ENCODE measurements around the gene NUDCD3.
A peak's percentile ranks its signal among the peaks of the same experiment; 100 is the strongest.
"Not testable (repeated sequence)": the region's sequence is repeated elsewhere in the genome, so short reads cannot be mapped to it uniquely, and the experiment has no call there.

Gene NUDCD3

DNA sequence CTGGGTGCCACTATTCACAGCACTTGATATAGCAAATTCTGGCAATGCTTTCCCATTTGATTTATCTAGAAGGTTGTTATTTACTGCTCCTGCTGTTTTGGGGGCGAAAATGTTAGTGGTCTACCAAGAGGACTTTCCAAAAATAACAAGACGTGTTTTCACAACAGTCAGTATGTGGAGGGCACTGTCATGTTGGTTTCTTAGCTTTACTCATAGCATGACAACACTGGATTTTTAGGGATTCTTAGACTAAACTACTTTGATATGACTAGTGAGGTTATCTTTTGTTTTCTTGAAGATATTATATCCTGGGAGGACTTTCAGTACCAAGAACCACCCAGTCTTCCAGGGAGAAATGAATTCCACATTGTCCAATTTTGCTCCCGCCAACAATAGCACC, 49.4 kb downstream of the NUDCD3 start:
- no peak for DNase-seq

DNA sequence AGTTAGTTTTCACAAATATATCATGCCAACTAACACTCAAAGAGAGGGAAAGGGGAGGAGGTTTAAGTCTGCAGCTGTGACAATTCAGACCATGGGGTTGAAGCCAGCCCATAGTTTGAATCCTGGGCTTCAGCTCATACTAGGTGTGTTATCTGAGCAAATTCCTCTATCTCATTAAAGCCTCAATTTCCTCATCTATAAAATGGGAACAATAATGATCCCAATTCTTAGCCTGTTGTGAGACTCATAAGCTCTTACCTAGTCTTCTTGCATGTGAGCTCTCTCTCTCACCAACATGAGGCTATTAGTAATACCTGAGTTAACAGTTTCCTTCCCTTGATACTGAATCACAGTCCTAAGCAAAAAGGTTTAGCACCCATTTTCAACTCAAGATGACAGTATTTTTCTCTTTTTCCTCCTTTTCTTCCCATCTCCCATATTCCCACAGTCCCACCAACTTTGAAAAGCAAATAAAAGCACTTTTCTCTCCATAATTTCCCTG, 49.8 kb downstream of the NUDCD3 start:
- no peak for DNase-seq

DNA sequence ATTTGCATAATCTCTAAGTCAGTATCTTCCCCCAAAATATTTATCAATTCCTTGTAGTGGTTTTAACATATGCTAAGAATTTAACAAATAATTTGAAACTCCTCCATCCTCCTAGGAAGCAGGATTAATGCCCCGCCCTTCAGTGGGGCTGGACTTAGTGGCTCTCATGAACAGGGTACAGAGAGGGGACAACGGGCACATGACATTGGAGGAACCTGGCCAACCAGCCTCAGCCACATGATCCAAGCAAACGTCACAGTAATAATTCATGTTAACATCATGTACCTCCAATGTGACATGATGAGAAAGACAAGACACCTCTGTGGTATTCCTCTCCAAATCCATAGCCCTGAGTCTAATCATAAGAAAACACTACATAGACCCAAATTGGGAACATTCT, 50.5 kb downstream of the NUDCD3 start:
- no peak for DNase-seq

DNA sequence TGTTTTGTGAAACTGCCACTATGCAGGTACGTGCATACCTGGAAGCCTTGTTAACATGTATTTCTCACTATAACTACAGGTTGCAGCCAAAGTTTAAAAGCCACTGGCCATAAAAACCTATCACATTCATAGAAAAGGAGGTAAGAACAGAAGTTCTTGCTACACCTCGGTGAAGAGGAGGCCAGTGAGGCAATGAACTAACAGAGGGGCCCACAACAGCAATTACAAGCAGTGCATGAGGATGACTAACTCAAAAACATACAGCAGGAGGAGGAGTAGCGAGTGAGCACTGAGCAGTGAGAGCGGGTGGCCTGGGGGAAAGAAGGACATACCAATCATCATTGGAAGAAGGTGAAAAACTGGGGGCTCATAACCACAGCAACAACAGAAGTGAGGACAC, 51.6 kb downstream of the NUDCD3 start:
- DNase-seq, result no peak

DNA sequence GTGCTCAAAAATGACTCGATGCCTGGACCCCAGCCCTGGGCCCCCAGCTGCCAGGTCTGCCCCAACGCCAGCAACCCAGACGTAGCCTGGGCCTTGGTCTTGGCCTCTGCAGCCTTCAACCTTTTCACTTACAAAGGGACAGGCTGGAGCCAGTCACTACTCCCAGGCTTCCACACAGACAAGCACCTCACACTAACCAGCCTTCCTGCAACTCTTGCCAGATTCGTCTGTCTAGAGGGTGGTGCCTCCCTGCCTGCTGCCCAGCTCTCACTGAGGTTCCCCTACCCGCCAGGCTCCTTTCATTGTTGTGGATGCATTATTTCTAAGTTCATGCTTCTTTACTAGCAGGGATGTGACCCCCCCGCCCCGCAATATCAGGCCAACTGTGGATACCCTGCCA, 56.3 kb downstream of the NUDCD3 start:
- DNase-seq, result no peak

DNA sequence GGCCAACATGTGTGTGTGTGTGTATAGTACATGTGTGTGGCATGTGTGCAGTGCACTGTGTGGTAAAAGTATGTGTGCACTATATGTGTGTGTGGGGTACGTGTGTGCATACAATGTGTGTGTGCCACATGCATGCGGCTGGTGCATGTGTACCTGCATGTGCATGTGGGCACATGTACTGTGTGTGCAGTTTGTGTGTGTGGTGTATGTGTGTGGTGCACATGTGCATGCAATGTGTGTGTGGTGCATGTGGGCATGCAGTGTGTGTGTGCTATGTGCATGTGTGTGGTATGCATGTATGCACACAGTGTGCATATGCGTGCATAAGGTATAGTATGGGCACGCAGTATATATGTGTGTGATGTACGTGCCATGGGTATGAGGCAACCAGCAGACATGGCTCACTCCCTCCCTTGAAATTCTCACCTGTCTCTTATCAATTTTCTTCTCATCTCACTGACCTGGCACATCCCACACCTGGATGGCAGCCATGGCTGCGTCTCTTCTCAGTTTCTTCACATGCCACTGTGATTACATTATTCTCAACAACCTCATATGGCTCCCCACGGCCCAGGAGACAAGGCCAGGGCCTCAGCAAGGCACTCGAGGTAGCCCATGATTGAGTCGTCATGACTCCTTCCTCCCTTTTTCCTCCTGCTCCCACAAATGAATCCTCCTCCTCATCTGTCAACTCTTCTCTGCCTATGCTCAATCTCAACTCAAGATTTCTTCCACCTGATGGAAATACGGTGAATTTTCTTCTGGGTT, 57.0 kb downstream of the NUDCD3 start:
- no peak for DNase-seq

DNA sequence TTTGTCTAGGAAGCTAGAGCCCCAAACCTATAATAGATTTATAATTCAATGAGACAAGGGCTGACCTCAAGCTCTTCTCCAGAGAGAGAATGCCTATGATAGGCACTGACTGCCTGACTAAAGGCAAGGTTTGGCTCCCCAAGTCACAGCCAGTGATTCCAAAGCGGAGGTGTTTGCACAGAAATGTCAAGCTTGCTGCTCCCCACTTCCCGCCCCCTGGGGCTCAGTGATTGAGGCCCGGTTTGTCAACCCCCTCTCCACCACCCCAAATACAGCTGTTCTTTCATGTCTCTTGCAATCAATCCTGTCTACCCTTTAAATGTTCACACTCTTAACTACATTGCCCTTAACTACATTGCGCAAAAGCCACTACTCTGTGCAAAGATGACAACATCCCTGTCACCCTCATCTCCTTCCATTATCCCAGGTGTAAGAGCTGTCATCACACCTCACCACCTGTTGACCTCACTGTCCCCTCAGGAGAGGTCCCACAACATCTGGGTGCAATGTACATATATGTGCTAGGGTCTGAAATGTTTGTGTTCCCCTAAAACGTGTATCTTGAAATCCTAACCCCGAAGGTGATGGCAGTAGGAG, 58.0 kb downstream of the NUDCD3 start:
- DNase-seq, result no peak

DNA sequence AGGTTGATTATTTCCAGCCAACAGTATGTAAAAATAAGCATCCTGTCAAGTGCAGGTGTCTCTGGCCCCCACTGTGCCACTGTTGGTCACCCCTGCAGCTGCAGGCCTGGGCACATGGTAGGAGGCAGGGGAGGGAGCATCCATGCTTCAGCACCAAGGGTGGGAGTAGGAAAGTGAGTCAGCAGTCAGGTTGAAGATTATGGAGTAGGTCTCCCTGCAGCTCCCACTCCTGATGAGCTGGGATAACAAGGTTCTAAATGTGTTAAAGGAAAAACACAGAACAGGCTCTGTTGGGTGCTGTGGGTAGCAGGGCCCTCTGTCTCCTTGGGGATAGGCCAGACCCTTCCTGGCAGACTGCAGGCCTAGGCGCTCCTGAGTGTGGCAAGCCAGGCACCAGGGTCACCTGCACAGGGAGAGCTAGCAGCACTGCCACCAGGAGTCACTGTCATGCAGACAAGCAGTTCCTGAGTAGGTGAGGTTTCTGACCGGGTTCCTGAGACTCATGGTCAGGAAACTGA, 59.3 kb downstream of the NUDCD3 start:
- DNase-seq, result peak in 1 of 2 donors; percentile 9

DNA sequence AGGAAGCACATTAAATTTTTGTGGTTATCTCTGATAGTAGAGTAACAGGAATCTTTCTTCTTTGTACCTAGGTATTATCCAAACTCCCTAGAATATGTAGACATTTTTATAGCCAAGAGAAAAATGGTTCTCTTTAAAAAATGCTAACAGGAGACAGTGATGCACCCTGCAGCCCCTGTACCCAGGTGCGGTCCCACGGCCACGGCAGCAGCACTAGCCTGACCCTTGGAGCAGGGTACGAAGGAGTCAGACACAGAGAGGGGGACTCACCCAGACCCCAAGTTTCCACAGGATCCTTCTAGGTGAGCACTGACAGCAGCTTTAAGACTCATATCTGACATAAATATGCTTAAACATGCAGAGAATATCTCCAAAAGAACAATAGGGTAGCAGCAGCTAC, 60.4 kb downstream of the NUDCD3 start:
- DNase-seq, result no peak

DNA sequence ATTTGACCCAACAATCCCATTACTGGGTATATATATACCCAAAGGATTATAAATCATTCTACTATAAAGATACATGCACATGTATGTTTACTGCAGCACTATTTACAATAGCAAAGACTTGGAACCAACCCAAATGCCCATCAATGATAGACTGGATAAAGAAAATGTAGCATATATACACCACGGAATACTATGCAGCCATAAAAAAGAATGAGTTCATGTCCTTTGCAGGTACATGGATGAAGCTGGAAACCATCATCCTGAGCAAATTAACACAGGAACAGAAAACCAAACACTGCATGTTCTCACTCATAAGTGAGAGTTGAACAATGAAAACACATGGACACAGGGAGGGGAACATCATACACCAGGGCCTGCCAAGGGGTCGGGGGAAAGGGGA, 65.7 kb downstream of the NUDCD3 start:
- not testable (repeated sequence) for DNase-seq

DNA sequence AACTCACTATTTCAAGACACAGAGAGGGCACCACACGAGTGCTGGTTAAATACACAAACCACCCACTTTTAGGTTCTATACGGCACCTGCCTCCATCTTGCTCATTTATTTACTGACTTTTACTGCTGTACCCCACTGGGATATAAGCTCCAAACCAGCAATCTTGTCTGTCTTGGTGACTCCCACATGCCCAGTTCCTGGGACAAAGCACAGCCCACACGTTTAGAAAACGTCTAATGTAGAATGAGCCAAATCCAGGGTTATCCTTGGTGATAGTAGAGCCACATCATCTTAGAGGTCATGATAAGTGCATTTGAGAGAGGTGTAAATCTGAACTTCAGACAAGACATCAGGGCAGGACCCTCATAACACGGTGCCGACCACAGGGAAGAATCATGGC, 73.5 kb downstream of the NUDCD3 start:
- no peak for DNase-seq

DNA sequence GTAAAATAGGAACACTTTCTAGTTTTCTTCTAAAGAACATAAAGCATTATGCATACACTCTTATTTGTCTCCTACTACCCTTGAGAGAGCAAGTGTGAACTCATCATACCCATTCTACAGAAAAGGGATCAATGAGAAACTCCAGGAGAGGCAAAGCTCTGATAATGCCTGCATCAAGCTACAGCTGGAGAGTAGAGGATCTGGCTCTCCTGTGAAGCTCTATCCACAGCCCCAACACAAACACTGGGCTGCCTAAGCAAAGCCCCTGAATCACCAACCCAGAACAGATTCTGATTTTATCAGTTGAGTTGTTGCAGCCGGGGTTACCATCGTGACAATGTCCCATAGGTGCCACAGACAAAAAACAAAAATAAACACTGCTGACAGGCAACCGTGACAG, 74.9 kb downstream of the NUDCD3 start:
- DNase-seq, result no peak

DNA sequence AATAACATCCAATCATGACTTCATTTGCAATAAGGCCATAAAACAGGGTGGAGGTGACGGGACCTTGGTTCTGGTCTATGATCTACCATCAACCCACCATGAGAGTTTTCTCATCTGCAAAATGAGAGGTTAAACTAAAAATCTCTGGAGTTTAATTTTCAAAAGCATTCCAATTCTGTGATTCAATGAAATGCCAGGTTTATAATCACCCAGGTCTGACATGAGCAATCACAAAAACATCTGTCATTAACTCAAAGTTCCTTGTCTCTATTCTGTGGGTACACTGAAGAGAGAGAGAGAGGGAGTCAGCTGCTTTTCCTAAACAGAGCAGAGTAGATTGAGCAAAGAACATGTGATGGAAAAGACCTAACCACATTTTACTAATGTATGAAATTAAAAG, 75.4 kb downstream of the NUDCD3 start:
- no peak for DNase-seq

DNA sequence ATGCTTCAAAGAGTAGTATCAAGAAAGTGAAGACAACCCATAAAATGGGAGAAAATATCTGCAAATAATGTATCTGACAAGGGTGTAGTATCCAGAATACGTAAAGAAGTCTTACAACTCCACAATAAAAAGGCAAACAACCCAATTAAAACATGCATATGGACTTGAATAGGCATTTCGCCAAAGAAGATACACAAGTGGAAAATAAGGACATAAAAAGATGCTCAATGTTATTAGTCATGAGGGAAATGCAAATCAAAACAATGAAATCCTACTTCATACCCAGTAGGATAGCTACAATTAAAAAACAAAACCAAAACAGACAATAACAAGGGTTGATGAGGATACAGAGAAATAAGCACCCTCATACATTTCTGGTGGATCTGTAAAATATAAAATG, 79.2 kb downstream of the NUDCD3 start:
- DNase-seq, result no peak

DNA sequence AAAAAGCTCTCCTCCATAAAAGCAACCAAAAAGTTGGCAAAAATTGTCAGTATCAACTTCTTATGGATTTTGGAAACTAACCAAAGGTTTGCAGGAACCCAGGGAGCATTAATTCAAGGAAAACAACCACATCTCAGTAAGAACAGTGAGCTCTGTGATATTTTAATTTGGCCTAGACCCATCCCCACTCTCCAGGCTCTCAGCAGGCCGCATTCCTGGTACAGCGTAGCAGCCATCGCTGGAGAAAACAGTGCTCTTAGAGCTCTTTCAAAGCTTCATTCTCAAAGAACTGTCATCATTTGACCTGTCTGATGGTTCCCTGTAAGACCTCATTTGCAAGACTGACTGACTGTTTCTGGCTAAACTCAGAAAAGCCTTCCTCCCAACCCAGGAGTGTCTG, 81.9 kb downstream of the NUDCD3 start:
- DNase-seq, result no peak

DNA sequence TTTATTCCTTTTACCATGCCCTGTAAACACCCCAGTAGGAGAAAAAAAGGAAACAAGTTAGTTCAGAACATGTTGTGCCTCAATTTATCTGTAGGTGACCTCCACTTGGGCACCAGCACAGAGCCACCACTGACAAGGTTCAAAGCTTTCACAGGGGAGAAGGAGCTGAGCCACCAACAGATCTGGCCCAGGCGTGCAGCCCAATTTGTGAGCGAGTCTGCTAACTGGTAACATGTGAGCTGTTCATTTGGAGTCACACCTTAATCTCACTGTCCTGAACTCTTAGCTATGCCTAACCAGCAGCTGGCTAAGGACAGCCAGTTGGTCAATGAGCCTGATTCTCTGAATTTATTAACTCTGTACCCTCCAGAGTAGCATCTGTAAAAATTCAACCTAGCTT, 86.7 kb downstream of the NUDCD3 start:
- DNase-seq, result no peak

DNA sequence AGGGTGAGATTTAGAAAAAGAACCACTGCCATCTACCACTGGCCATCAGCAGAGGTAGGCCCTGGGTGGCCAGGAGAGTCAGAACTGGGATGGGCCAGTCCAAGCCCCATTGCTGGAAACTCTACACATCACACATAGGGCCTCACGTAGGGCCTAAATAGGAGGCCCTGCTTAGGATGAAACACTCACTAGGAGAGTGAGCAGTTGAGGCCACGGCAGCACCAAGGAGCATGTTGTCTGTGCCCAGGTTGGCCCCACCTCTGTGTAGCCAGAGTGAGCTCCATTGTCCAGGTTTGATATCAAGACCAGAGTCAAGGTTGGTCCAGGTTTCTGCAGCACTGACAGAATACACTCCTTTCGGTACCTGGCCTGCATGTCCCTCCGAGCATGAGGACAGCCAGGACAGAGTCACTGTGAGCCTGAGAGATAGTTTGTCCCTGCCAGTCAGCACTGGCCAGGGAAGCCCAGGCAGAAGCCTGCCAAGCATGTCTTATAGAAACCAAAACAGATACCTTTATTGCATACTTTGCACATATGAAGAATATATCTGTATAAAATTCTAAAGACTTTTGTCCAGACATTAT, 87.2 kb downstream of the NUDCD3 start:
- no peak for DNase-seq

DNA sequence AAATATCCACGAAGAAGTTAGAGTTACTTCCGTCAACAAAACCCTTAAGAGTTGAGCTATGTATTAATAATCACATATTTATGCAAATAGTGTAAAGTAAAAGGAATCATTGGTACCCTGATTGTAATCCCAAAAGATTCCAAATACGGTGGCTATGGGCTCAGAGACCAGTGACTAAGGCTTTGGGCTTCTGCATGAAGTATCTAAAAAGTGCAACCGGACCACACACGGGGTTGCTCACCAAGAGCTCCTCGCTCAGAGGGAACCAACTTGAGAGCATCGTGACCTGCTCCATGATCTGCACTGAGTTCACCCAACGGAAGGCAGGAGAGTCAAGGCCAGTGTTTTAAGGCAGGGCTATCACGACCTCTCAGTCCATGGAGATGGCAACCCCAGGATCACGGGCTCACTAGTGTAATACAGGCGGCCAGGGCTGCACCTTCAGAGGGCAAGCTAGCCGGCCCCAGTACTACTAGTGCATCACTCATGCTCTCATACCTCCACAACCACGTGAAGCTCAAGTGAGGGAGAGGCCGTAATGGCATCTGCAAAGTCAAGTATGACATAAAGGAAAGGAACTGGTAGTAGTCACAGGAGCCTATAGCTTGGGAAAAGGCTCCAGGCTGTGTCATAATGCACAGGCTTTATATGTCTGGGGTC, 87.9 kb downstream of the NUDCD3 start:
- no peak for DNase-seq

DNA sequence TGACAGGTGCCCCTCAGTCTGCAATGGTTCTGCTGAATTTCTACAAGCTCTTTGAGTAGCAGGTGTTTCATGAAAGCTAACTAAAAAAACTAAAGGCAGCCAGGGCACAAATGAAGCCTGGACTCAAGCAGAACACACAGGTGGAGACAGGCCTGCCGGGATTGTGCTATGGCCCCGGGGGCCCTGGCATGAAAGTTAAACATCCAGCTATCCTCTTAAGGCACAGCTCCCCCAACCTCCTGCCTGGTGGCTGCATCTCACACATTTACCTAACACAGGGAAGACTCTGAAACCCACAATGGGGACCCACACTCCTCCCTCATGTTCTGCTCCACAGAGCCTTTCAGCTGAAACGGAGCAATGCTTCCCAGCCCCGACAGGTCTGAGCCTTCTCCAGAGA, 88.8 kb downstream of the NUDCD3 start:
- no peak for DNase-seq

DNA sequence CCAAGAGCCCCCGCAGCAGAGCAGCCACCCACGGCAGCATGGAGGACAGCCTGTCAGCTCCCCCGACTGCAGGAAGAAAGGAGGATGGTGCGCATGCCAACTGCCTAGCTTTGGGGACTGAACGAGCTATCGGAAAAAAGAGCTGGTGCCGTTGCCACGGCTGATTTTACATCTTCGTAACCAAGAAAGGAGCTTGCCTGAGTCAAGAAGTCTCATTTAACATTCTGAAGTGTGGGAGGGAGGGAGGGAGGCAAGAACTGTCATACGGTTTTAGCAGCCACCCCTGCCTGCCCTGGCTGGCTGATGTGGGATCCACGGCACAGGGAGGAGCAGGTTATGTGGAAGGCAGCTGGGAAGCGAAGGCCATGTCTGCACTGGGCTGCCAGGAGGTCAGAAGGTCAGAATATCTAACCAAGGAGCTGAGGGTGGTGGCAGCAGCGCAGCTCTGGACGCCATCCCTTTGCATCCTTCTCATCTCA, 90.4 kb downstream of the NUDCD3 start:
- no peak for DNase-seq

DNA sequence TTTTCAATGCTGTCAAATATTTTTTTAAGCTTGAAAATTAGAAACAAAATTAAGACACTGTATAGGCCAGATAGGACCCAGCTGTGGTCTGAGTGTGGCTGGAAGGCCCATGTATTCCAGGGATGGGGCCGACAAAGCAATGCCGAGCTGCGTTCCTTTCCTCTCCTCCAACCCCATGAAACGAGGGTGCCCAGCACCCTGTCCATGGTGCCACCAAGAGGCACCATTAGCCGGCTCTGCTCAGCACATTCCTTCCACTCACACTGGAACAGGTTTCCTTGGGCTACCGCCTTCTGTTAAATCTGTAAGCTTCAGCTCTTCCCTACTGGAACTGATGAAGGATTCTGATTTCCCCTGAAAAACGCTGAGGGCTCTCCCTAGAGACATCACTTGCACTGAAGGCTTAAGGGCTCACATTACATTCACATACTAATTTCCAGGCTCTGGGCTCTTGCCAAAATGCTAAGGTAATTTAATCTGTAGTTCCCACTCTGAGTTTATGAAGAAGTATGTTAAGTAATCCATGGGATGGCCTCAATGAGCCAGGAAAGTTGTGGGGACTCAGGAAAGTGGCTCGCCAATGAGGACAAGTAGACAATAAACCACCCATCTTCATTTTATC, 91.4 kb downstream of the NUDCD3 start:
- no peak for DNase-seq

DNA sequence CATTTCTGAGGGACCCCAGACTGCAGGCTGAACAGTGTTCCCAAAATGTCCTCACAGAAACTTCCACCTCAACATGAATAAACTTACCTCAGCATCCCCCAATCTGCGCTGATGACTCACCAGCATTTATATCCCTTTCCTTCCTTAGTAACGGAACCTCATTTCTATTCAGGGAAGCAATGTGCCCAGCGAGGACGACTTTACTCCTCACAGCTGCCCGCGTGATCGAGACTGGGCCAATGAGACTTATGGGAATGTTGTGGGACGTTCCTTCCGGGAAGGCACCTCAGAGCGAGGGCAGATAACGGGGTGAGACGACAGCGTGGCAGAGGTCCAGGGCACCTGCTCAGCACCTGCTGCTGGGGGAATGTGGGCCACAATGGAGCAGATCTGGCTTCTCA, 91.9 kb downstream of the NUDCD3 start:
- DNase-seq, result no peak

DNA sequence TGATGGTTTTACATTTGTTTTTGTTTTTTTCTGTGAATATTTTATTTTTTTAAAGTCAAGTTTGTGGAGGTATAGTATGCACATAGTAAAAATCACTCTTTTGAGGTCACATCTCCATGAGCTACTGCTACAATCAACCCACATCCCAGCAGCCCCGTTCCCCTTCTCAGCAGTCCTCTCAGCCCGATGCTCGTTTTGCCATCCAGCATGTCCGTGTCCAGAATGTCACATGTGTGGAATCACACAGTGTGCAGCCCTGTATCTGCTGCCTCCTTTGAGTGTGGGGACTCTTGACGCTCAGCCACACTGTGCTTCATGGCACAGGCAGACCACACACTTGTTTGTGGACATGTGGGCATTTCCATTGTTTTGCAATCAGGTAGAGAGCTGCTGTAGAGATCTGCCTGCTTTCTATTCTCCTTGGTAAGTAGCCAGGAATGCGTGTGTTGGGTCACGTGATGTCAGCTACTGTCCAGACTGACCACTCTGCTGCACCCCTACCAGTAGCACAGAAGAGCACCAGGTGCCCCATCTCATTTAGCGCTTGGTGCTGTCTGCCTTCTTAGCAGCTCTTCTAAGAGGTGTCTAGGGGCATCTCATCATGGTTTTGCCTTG, 93.4 kb downstream of the NUDCD3 start:
- no peak for DNase-seq

Measured in stimulated activated CD4-positive, alpha-beta T cell treated with anti-CD3 and anti-CD28 coated beads, Interleukin-2, amount 100 ng/mL, for 24 hours (primary cell).